H4 (cell line): ENCODE measurements around the gene LRRN2. TPM values are rescaled to one million over a fixed set of nuclear protein-coding genes. Genes with fewer than 3 reads are reported as not detected.

Experiments
- DNase-seq: peaks from one replicate; pipeline ENCODE4 v3.0.0-alpha.2; 2015; ENCODE audit warnings: low spot score
- total RNA-seq: library from RNA; depleted of rRNA; stranded (reverse); fragments of >200 nt; shearing (Covaris generic); gene quantifications from 2 replicates; pipeline ENCODE4 v1.2.3, GENCODE V29; 2014

LRRN2 gene
- total RNA-seq, 1 experiment from 2014 or later: 1.1 TPM

DNA sequence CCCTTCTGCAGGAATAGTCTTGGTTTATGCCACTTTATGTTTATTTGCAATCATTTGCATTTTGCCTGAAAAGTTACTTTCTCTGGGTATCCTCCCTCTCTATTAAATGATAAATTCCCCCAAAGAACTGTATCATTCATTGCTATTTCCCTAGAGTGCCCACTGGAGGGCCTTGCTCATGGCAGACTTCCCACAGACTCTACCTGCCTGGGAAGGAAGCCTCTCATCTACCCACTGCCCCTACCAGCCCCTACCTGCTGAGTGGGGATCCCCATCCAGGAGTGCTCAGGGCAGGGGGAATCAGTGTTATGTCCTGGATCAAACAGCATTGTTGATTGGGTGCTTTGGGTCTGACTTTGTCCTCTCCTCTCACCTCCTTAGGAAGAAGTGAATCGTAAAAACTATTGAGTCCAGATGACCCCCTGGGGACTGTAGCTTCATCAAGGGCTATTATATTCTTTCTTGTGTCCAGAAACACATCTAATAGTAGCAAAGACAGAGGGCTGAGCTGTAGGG is 6.8 kb upstream of the LRRN2 start:
- no peak for DNase-seq

GRCh38 chr1:204691328-204691730 is 5.8 kb upstream of the LRRN2 start:
- peak; percentile 22 for DNase-seq

GRCh38 chr1:204688776-204689175 is 3.2 kb upstream of the LRRN2 start:
- DNase-seq: no peak

DNA sequence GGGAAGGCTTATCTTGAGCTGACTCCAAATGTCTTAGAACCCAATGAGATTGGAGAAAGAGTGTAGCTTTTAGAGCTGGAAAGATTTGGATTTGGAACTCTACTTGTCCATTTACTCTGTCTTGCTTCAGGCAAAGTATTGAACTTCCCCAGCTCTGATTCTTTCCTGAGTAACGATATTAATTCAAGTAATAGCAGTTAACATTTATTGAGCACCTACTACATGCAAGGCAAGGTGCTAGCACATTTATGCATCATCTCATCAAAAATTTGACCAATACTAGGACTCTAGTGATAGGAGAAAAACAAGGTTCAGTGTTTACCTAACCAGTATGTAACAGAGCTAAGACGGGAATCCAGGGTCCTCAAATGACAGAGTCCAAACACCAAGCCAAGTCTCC is 2.5 kb upstream of the LRRN2 start:
- DNase-seq: no peak

DNA sequence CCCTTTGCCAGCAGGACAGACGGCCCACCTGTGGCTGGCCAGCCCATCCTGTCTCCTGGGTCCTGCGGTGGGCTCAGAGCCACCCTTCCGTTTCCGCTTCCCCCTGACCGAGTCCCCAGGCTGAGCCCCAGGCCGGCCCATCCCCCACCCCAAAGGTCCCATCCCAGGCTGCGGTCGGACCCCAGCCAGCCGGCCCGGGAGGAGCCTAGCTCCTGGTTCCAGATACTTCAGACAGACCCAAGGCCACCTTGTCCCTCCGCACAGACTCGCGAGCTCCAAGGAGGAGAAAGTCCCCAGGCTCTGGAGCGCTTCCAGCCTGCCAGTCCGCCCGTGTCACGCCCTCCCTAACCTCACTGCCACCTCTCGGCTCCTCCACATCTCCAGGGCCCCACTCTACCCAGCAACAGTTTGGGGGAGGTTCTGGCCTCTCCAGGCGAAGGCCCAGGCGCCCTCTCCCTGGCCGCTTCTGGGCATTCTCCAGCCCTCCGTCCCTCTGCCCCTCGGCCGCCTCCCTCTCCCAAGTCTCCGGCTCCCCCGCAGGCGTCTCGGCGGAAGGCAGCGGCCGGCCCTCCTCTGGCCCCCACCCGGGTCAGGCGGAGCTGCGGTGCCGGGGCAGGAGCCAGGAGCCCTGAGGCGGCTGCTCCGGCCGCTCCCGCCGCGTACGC is 835 bp downstream of the LRRN2 start:
- no peak for DNase-seq

DNA sequence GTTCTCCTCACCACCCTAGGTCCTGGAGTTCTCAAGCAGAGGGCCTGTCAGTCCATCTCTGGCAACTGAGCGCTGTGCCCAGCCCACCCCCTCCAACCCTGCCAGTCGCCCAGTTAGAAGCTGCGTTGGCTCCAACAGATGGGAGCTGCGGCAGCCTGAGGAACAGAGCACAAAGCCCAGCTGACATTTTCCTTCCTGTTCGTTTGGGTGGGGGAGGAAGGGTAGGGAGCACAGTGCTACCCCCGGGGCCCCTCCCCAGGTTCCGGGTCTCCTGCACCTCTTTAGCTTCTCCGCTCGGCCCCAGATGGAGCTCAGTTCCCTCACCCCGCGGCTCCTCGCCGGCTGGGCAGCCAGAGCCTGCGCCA is 1.4 kb downstream of the LRRN2 start:
- DNase-seq: no peak

GRCh38 chr1:204683284-204684205 is 2.0 kb downstream of the LRRN2 start:
- DNase-seq: no peak

DNA sequence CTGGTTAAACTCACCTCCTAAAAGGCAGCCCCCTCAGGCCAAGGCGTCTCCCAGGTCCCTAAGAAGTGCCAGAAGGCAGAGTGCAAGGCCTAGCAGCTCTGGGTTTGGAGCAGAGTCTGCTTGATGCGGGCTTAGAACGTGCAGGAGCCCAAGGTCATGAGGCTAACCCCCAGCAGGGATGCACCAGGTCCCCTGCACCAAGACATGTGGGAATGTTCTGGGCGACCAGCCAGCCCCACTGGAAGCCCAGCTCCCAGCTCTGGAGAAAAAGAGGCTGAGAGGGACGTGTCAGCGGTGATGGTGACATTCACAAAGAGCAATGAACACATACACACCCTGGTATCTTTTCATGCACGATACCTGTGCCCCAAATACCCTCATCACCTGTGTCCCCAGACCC is 5.1 kb downstream of the LRRN2 start:
- no peak for DNase-seq

DNA sequence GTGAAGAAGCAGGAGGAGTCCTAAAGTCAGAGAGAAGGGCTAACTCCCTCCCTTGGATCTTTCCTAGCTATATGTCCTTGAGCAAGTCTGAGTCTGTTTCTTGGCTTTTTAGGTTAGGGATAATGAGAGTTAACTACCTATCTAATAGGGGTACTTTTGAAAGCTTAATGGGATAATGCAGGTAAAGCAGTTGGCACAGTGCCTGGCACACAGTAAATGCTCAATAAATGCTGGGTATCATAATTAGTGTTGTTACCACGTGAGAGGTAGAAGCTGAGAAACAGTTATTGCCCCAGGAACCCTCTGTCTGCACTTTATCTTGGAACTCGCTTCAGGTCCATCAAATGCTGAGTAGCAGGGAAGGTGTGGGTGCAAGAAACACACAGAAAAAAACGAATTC is 5.5 kb downstream of the LRRN2 start:
- no peak for DNase-seq

- DNase-seq: no peak
Measured at GRCh38 chr1:204678721-204679475, 6.6 kb downstream of the LRRN2 start.

DNA sequence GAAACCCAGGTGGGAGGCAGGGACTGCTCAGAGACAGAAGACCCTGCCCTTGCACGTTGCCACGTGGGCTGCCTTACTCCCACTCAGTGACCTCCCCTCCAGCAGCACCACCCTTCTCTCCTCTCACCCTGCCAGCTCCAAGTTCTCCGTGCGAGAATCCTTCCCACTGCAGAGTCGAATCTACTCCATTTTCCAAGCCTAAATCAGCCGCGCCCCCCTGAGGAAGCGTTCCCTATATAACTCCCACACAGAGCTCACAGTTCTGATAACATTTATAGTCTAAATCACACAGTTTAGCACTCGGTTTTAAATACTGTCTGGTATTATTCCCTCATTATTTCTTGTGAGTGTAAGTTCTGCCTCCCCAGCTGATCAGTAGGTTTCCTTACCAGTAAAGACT is 7.7 kb downstream of the LRRN2 start:
- DNase-seq: no peak

DNA sequence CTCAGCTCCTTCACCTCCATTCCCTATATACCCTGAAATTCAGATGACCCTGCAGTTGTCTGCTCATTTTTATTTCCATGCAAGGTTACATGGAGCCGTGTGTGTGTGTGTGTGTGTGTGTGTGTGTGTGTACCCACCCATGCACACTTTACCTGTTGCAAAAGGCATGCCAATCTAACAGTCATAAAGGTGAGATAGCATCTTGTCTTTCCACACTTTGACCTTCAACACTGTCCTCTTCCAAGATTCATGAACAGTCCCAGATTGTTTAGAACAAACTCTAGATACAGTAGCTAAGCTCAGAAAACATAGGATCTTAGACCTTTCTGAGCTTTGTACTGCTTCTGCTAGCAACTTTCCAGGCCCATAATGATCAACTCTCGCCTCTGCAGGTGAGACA is 9.5 kb downstream of the LRRN2 start:
- DNase-seq: no peak

- no peak for DNase-seq
Measured at GRCh38 chr1:204673909-204674649, 11.5 kb downstream of the LRRN2 start.

GRCh38 chr1:204673209-204673608 is 12.3 kb downstream of the LRRN2 start:
- no peak for DNase-seq

GRCh38 chr1:204672482-204673121 is 12.9 kb downstream of the LRRN2 start:
- DNase-seq: no peak

DNA sequence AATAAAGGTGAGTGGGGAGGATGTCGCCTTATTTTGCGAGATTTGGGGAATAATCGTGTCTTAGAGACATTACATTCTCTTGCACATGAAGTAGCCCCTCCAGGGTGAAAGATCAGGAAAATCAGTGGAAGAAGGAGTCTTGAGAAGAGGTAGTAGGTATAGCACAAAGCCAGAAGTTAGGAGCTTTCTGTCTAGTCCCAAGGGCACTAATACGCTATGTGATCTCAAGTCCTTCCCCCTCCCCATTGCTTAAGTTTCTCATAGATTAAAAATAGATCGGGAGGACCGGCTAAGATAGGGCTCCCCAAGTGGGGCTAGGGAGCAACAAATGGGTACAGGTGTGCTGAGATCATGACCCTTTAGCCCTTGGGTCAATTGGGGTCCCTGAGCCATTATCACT is 13.5 kb downstream of the LRRN2 start:
- DNase-seq: no peak

- DNase-seq: peak; percentile 24
Measured at GRCh38 chr1:204670152-204670927, 15.2 kb downstream of the LRRN2 start.

DNA sequence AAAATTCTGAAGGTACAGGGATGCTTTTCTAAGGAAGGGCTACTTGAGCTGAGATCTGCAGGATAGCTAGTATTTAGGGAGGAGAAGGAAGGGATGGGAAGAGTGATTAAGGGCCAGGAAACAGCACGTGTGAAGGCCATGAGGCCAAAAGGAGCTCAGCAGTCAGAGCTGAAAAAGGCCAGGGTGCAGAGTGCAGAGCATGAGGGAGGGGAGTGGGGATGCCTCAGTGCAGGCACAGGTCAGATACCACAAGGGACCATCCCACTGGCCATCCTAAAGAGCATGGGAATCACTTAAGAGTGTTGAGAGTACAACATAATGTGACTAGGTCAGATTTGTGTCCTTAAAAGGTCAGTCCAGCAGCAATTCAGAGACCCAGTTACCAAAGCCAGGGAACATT is 16.0 kb downstream of the LRRN2 start:
- no peak for DNase-seq

GRCh38 chr1:204664384-204664651 is 21.2 kb downstream of the LRRN2 start:
- DNase-seq: no peak

DNA sequence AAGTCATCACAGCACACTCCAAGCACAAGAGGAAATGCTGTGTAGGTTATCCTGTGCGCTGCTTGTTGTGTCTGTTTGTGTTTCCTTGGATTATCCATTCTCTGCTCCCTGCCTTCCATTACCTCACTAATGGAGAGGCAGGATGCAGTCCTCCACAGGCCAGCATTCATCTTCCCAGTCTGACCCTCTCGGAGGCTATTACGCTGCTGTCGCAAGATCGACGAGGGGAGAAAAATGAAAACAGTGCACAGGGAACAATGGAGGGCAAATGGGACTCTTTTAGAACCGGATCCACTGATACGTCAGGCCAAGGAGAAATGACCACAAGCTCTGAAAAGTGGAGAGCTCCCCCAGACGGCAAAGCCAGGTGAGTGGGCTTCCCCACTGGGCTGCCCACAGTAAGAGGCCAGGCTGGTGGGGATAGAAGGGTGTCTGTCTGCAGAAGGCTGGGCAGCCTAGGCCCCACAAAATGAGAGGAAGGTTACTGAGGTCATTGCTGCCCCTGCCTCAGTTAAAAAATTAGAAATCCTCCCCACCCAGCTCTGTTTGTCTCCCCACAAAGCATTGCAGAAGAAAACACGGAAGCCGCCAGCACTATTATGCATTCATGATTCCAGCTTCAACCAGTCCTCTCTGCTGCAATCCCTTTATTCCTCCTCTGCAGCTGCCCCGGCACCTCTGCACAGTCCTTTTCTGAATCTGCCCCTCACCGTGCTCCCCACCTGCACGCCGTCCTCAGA is 21.7 kb downstream of the LRRN2 start:
- DNase-seq: no peak
